ENCODE data around the gene LPAR1. TPM values are rescaled to one million over a fixed set of nuclear protein-coding genes. Genes with fewer than 3 reads are reported as not detected.

Gene LPAR1
- total and polyA plus RNA-seq, 2 of the 8 experiments (the other 6 are each of a cell fraction or from before 2014, with no cell fraction given), result 3.4 to 5.1 TPM

- POLR2A ChIA-PET (ENCODE audit: partially characterized antibody), result no interaction called here
- no peak overlapping the region for H3K4ac ChIP-seq (replicated peaks; ENCODE audit: insufficient read length, low read depth, low read length)
- no peak overlapping the region for H3K56ac ChIP-seq (replicated peaks; ENCODE audit: insufficient read length, low read depth, low read length)
- H3K23ac ChIP-seq (ENCODE audit: insufficient read length), result no peak overlapping the region
- H3K4me1 ChIP-seq (replicated peaks in 1 of 4; ENCODE audit: control insufficient read depth in 3 of 4, insufficient read depth in 4 of 4, low read length in 3 of 4), result no peaks in the 10 kb centered on the region
- no peaks in the 10 kb centered on the region for H3K23me2 ChIP-seq (ENCODE audit: low read depth, low read length)
- no peak overlapping the region for H2BK120ac ChIP-seq (replicated peaks; ENCODE audit: low read depth, low read length)
- H2BK5ac ChIP-seq (ENCODE audit: low read depth, low read length), result no peak overlapping the region
- H3K4me2 ChIP-seq (ENCODE audit: insufficient read depth in 1 of 2, low read depth in 2 of 2, low read length in 2 of 2), result no peak overlapping the region
- H2AK5ac ChIP-seq (ENCODE audit: low read depth, low read length), result no peak overlapping the region
- H3K4me3 ChIP-seq (ENCODE audit: extremely low read depth in 1 of 4, insufficient read depth in 2 of 4, low read depth in 3 of 4, low read length in 4 of 4), result no peak overlapping the region
- H4K20me1 ChIP-seq (replicated peaks in 1 of 2; ENCODE audit: control insufficient read depth in 1 of 2, insufficient read depth in 2 of 2, low read length in 2 of 2), result peaks cover 0 to 2% of the 10 kb centered on the region in 2 experiments
- H3K36me3 ChIP-seq (ENCODE audit: control insufficient read depth in 2 of 4, insufficient read depth in 4 of 4, low read length in 3 of 4), result no peaks in the 10 kb centered on the region
- H3K79me2 ChIP-seq (ENCODE audit: control insufficient read depth in 1 of 2, insufficient read depth in 2 of 2, low read length in 2 of 2), result no peaks in the 10 kb centered on the region
- no peak overlapping the region for H2BK15ac ChIP-seq (ENCODE audit: low read length)
- no peak overlapping the region for H2BK12ac ChIP-seq (ENCODE audit: low read depth, low read length)
- 96% methylated on average over 5 of the region's 5 CpGs; no CpG with 5 or more reads in 1 of the 2 experiments for WGBS, 2 experiments (ENCODE audit: extremely low coverage in 1 of 2, insufficient coverage in 1 of 2, insufficient read length in 1 of 2, insufficient replicate concordance in 2 of 2, low coverage in 1 of 2, low lambda C conversion rate in 2 of 2, missing lambda C conversion rate in 1 of 2)
- no peak overlapping the region for H4K91ac ChIP-seq (replicated peaks; ENCODE audit: insufficient read length, low read length)
- H3K27ac ChIP-seq (ENCODE audit: low read depth, low read length), result no peak overlapping the region
- no peak overlapping the region for H3K18ac ChIP-seq (ENCODE audit: extremely low read depth, low read length)
- no peak for DNase-seq (ENCODE audit: low read depth in 1 of 2, low spot score in 2 of 2)
- H4K5ac ChIP-seq (ENCODE audit: insufficient read length, low read depth, low read length), result no peak overlapping the region
- H3K9me3 ChIP-seq (ENCODE audit: insufficient read depth in 2 of 2, low read depth in 1 of 2, low read length in 1 of 2), result peaks cover 0 to 4% of the 10 kb centered on the region in 2 experiments; a peak in 1 of 4 replicates
- no peak overlapping the region for H3K14ac ChIP-seq (ENCODE audit: insufficient read length)
- CTCF ChIA-PET (ENCODE audit: partially characterized antibody), result no interaction called here
- H2BK20ac ChIP-seq (ENCODE audit: low read length), result no peak overlapping the region
- no peaks in the 10 kb centered on the region for H3K79me1 ChIP-seq (ENCODE audit: low read depth, low read length)
- FAIRE-seq, result no peak
- H4K8ac ChIP-seq (ENCODE audit: extremely low read depth, insufficient read depth, low read length), result no peak overlapping the region
- H2AFZ ChIP-seq (ENCODE audit: low read length), result no peak overlapping the region
- H3K9ac ChIP-seq (replicated peaks in 1 of 4; ENCODE audit: extremely low read depth in 1 of 4, low read depth in 3 of 4, low read length in 3 of 4), result no peak overlapping the region
- no peaks in the 10 kb centered on the region for H3K27me3 ChIP-seq (replicated peaks in 1 of 4; ENCODE audit: control insufficient read depth in 3 of 4, extremely low read depth in 1 of 4, insufficient read depth in 3 of 4, low read length in 3 of 4)
- TF ChIP-seq HDAC2 (IDR thresholded peaks at IDR 0.05; ENCODE audit: borderline replicate concordance in 1 of 2, low read depth in 2 of 2, low read length in 2 of 2), result no peak
- no peak for TF ChIP-seq SP2 (IDR thresholded peaks at IDR 0.05; ENCODE audit: low read length)
- TF ChIP-seq PHF8 (conservative IDR thresholded peaks at IDR 0.05; ENCODE audit: low read depth, low read length), result no peak
- no peak for TF ChIP-seq RAD21 (IDR thresholded peaks at IDR 0.05 in 1 of 2, conservative IDR thresholded peaks at IDR 0.05 in 1 of 2; ENCODE audit: low read depth in 2 of 2, low read length in 2 of 2)
- TF ChIP-seq EGR1 (IDR thresholded peaks at IDR 0.05; ENCODE audit: borderline replicate concordance, low read depth, low read length), result no peak
- no peak for TF ChIP-seq SUZ12 (IDR thresholded peaks at IDR 0.05; ENCODE audit: low read length)
- TF ChIP-seq RBBP5 (IDR thresholded peaks at IDR 0.05; ENCODE audit: borderline replicate concordance, low read depth, low read length), result no peak
- TF ChIP-seq POLR2AphosphoS5 (IDR thresholded peaks at IDR 0.05; ENCODE audit: low read depth, low read length), result no peak
- no peak for TF ChIP-seq BRCA1 (IDR thresholded peaks at IDR 0.05; ENCODE audit: low read depth, low read length)
- TF ChIP-seq FOSL1 (IDR thresholded peaks at IDR 0.05; ENCODE audit: insufficient read depth, low read depth, low read length), result no peak
- no peak for TF ChIP-seq MAFK (IDR thresholded peaks at IDR 0.05; ENCODE audit: low read depth, low read length)
- TF ChIP-seq SIRT6 (IDR thresholded peaks at IDR 0.05; ENCODE audit: low read length), result no peak
- no peak for TF ChIP-seq JUND (IDR thresholded peaks at IDR 0.05; ENCODE audit: low read length)
Observed at GRCh38 chr9:110923601-110924000, 114.7 kb downstream of the LPAR1 start.
